Body of pancreas (tissue), 4 donors: ENCODE measurements around the gene SGMS1. TPM values are rescaled to one million over a fixed set of nuclear protein-coding genes. Genes with fewer than 3 reads are reported as not detected.

Experiments used
- ATAC-seq: fragments of 150-250 bp; one replicate; pipeline ENCODE4 v1.9.1; 2016
- DNase-seq, 4 donors: peaks; one replicate each; pipeline ENCODE4 v3.0.0-alpha.2; 2019
- H3K27ac ChIP-seq, 4 donors: fragments of 200-600 bp; sonication (generic); 1 replicate in 3 of 4; 2 replicates in 1 of 4; pipeline versions ENCODE4 v1.5.1 to v1.6.1; 2016 to 2019; ENCODE audit warnings: mild to moderate bottlenecking in 1 of 4, mixed read lengths in 1 of 4, moderate library complexity in 1 of 4
- H3K27me3 ChIP-seq, 2 donors: fragments of 200-600 bp; sonication (generic); one replicate each; pipeline ENCODE4 v1.6.0; 2016; ENCODE audit warnings: mild to moderate bottlenecking in 1 of 2
- H3K36me3 ChIP-seq, 2 donors: fragments of 200-600 bp; sonication (generic); replicated peaks in 1 of 2; 2 replicates each; pipeline ENCODE4 v1.5.1; 2016; ENCODE audit warnings: low read depth in 2 of 2; ENCODE audit not compliant: insufficient read depth in 1 of 2
- H3K4me1 ChIP-seq: fragments of 200-600 bp; sonication (generic); one replicate; pipeline ENCODE4 v1.6.0; 2016
- H3K4me3 ChIP-seq, 2 donors: fragments of 200-600 bp; sonication (generic); 1 replicate in 1 of 2; 2 replicates in 1 of 2; pipeline ENCODE4 v1.5.1; 2016 to 2019
- H3K9me3 ChIP-seq, 3 donors: fragments of 200-600 bp; sonication (generic); 1 replicate in 2 of 3; 2 replicates in 1 of 3; pipeline ENCODE4 v1.5.1; 2016
- CTCF ChIP-seq, 7 experiments: fragments of 450-650 bp in 4 of 7; fragments of 200-600 bp in 3 of 7; sonication (generic) in 3 of 7; IDR thresholded peaks; one replicate each; pipeline ENCODE4 v1.5.1; 2016 to 2019; ENCODE audit warnings: antibody characterized with exemption in 7 of 7
- POLR2A ChIP-seq, 3 donors: fragments of 450-650 bp; IDR thresholded peaks; one replicate each; pipeline ENCODE4 v1.6.1; 2016; ENCODE audit warnings: antibody characterized with exemption in 3 of 3, mild to moderate bottlenecking in 2 of 3
- WGBS, 2 donors: methylation state at CpG; one replicate each; pipeline ENCODE4 v1.1.5; 2017; 5-methylcytosine and 5-hydroxymethylcytosine counted together
- intact Hi-C: fragments of 100-400 bp; cut with DNase I; formaldehyde crosslinking; loops from one replicate; pipeline ENCODE4 v1.15.1; 2023
- total RNA-seq, 2 donors: library from RNA; depleted of rRNA; stranded (reverse); fragments of >200 nt; gene quantifications; one replicate each; pipeline ENCODE4 v1.1.0, GENCODE V29; 2016

Gene SGMS1
- total RNA-seq, 2 donors from 2014 or later, result 46.2 to 68.9 TPM

- Histone ChIP-seq H3K4me1 (no peaks in the 10 kb centered on the region), H3K9me3 (no peaks in the 10 kb centered on the region), H3K27ac (no peak overlapping the region), H3K36me3 (no peaks in the 10 kb centered on the region), H3K4me3 (no peak overlapping the region), H3K27me3 (no peaks in the 10 kb centered on the region)
- ATAC-seq (no peak), DNase-seq (no peak)
- intact Hi-C loops, result no loop called here
- 87 to 89% methylated on average over 7 of the region's 7 CpGs for WGBS, 2 donors
- TF ChIP-seq CTCF (IDR thresholded peaks at IDR 0.05), result no peak
- no peak for TF ChIP-seq POLR2A (IDR thresholded peaks at IDR 0.05)
These were observed 272.1 kb downstream of the SGMS1 start for GRCh38 chr10:50351483-50352146.

- Histone ChIP-seq H3K4me1 (no peaks in the 10 kb centered on the region), H3K27ac (no peak overlapping the region), H3K36me3 (no peaks in the 10 kb centered on the region), H3K27me3 (no peaks in the 10 kb centered on the region), H3K4me3 (no peak overlapping the region), H3K9me3 (no peaks in the 10 kb centered on the region)
- TF ChIP-seq POLR2A (IDR thresholded peaks at IDR 0.05), result no peak
- DNase-seq, result no peak
- WGBS, 2 donors, result 96 to 97% methylated on average over 5 of the region's 5 CpGs
- no peak for ATAC-seq
- intact Hi-C loops, result no loop called here
These were observed 273.4 kb downstream of the SGMS1 start for GRCh38 chr10:50350366-50350765.

DNA sequence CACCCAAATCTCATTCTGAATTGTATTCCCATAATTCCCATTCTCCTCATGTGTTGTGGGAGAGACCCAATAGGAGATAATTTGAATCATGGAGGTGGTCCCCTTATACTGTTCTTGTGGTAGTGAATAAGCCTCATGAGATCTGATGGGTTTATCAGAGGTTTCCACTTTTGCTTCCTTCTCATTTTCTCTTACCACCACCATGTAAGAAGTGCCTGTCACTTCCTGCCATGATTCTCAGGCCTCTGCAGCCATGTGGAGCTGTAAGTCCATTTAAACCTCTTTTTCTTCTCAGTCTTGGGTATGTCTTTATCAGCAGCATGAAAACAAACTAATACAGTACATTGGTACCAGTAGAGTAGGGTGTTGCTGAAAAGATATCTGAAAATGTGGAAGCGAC, 274.2 kb downstream of the SGMS1 start:
- Histone ChIP-seq H3K27me3 (no peaks in the 10 kb centered on the region), H3K27ac (no peak overlapping the region), H3K4me1 (no peaks in the 10 kb centered on the region), H3K4me3 (no peak overlapping the region), H3K9me3 (no peaks in the 10 kb centered on the region), H3K36me3 (no peaks in the 10 kb centered on the region)
- TF ChIP-seq POLR2A (IDR thresholded peaks at IDR 0.05) (no peak), CTCF (IDR thresholded peaks at IDR 0.05) (no peak)
- ATAC-seq, result no peak
- WGBS, 2 donors, result 88 to 100% methylated on average over 1 of the region's 1 CpG
- intact Hi-C loops, result no loop called here
- no peak for DNase-seq

GRCh38 chr10:50347394-50347802, 276.4 kb downstream of the SGMS1 start:
- Histone ChIP-seq H3K27me3 (no peaks in the 10 kb centered on the region), H3K4me3 (no peak overlapping the region), H3K4me1 (no peaks in the 10 kb centered on the region), H3K9me3 (no peaks in the 10 kb centered on the region), H3K36me3 (peaks cover 0 to 1% of the 10 kb centered on the region in 2 donors), H3K27ac (no peak overlapping the region)
- TF ChIP-seq CTCF (IDR thresholded peaks at IDR 0.05) (no peak), POLR2A (IDR thresholded peaks at IDR 0.05) (no peak)
- 64 to 73% methylated on average over 1 of the region's 1 CpG for WGBS, 2 donors
- DNase-seq (no peak), ATAC-seq (no peak)
- intact Hi-C loops, result no loop called here

DNA sequence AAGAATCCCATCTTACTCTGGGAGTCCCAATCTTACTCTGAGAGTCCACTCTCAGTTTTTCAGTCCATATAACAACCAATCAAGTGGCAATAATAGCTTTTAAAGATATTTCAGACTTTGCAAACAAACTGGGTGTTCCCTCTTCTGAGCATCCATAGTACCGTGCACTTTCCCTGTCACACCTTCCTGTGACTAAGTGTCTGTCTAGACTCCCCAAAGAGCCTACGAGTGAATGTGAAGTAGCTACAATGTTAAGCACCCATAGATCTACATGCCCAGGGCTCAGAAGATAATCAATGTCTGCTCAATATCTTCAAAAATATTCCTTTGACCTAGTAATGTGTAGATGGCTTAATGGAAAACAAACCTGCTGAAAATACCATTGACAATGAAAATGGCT, 276.8 kb downstream of the SGMS1 start:
- H3K9me3 ChIP-seq, result no peaks in the 10 kb centered on the region
- no peak for TF ChIP-seq CTCF (IDR thresholded peaks at IDR 0.05)
- TF ChIP-seq POLR2A (IDR thresholded peaks at IDR 0.05), result no peak
- ATAC-seq, result no peak

More for the DNA sequence above, 276.8 kb downstream of the SGMS1 start:
- intact Hi-C loops, result no loop called here
- Histone ChIP-seq H3K27me3 (no peaks in the 10 kb centered on the region), H3K27ac (no peak overlapping the region), H3K4me1 (no peaks in the 10 kb centered on the region), H3K4me3 (no peak overlapping the region), H3K36me3 (peaks cover 0 to 1% of the 10 kb centered on the region in 2 donors)
- WGBS, 2 donors, result 88 to 92% methylated on average over 2 of the region's 2 CpGs
- no peak for DNase-seq
